Cardiac fibroblast (primary cell): ENCODE results near the gene CCDC138.

Experiments used
- DNase-seq, 2 donors: peaks; one replicate each; pipeline versions ENCODE4 v3.0.0 to v3.0.0-alpha.2; 2010; ENCODE audit warnings: low read depth in 2 of 2
- H3K4me3 ChIP-seq, 2 donors: replicated peaks in 1 of 2; 1 replicate in 1 of 2; 2 replicates in 1 of 2; pipeline ENCODE4 v1.5.1; 2011; ENCODE audit warnings: low read depth in 2 of 2, low read length in 2 of 2, mild to moderate bottlenecking in 2 of 2, moderate library complexity in 1 of 2
- CTCF ChIP-seq: IDR thresholded peaks from one replicate; pipeline ENCODE4 v1.5.1; 2011; ENCODE audit warnings: low read depth, mild to moderate bottlenecking, low read length, inconsistent platforms

Gene CCDC138

GRCh38 chr2:108803045-108803736, 16.6 kb downstream of the CCDC138 start:
- no peak for DNase-seq
- TF ChIP-seq CTCF, result no peak
- no peak overlapping the region for H3K4me3 ChIP-seq

DNA sequence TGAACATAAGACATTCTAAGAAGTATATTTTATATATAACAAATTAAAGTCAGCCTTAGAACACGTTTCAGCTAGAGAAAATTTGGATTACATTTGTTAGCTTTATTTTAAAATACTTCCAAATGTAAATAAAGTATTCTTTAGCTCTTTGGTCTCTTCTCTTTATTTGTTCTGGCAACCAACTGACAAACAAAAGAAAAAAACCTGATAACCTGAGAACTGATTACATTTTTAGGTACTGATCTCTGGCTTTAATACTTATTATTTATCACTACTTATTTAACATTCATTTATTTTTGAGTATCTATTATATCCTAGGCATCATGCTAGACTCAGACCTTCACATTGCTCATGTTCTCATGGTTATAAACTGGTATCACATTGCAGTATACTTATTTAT, 18.5 kb downstream of the CCDC138 start:
- H3K4me3 ChIP-seq, result no peak overlapping the region
- no peak for TF ChIP-seq CTCF
- no peak for DNase-seq

- DNase-seq, result no peak
- no peak for TF ChIP-seq CTCF
- H3K4me3 ChIP-seq, result no peak overlapping the region
Measured at GRCh38 chr2:108805782-108806181, 19.2 kb downstream of the CCDC138 start.

GRCh38 chr2:108806371-108807113, 20.0 kb downstream of the CCDC138 start:
- TF ChIP-seq CTCF, result no peak
- no peak for DNase-seq
- no peak overlapping the region for H3K4me3 ChIP-seq

GRCh38 chr2:108809936-108810335, 23.4 kb downstream of the CCDC138 start:
- DNase-seq, result no peak
- no peak overlapping the region for H3K4me3 ChIP-seq
- no peak for TF ChIP-seq CTCF

DNA sequence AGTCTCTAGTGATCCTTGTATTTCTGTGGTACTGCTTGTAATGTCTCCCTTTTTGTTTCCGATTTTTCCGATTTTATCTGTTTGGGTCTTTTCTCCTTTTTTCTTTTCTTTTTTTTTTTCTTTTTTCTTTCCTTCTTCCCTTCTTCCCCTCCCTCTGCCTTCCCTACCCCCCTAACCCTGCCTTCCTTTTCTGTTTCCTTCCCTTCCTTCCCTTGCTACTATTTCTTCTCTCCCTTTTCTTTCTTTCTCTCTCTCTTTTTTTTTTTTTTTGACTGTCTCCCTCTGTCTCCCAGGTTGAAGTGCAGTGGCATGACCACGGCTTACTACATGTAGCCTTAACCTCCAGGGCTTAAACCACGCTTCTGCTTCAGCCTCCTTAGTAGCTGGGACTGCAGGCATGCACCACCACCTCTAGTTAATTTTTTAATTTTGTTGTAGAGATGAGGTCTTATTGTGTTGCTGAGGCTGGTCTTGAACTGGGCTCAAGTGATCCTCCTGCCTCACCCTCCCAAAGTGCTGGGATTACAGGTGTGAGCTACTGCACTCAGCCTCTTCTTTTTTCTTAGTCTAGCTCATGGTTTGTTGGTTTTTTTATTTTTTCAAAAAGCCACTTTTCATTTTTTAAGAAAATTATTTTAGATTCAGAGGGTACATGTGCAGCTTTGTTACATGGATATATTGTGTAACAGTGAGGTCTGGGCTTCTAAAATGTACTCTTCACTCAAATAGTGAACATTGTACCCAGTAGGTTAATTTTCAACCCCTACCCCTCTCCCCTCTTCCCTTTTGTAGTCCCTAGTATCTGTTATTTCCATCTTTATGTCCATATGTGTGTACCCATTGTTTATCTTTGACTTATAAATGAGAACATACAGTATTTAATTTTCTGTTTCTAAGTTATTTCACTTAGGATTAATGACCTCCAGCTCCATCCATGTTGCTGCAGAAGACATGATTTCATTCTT, 24.7 kb downstream of the CCDC138 start:
- no peak for TF ChIP-seq CTCF
- DNase-seq, result no peak
- H3K4me3 ChIP-seq, result no peak overlapping the region
